Subcutaneous adipose tissue (tissue), 4 donors: ENCODE data around the gene IGSF21. TPM values are rescaled to one million over a fixed set of nuclear protein-coding genes. Genes with fewer than 3 reads are reported as not detected.

Source experiments
- CTCF ChIP-seq: fragments of 450-650 bp; IDR thresholded peaks from one replicate; pipeline ENCODE4 v1.5.1; 2016; ENCODE audit warnings: low read depth, mild to moderate bottlenecking, control low read depth, antibody characterized with exemption, moderate library complexity
- total RNA-seq, 4 donors: library from RNA; depleted of rRNA; stranded (reverse); fragments of >200 nt; gene quantifications; one replicate each; pipeline ENCODE4 v1.1.0, GENCODE V29; 2016

Gene IGSF21
- total RNA-seq, 4 donors from 2014 or later = 0.98 to 12.6 (median 4.4) TPM; not detected in 1

- TF ChIP-seq CTCF = no peak
These were observed 24.6 kb downstream of the IGSF21 start for GRCh38 chr1:18132022-18132710.

- TF ChIP-seq CTCF = no peak
These were observed 25.3 kb downstream of the IGSF21 start for GRCh38 chr1:18132711-18133541.

GRCh38 chr1:18134324-18135046 is 26.9 kb downstream of the IGSF21 start:
- no peak for TF ChIP-seq CTCF

- TF ChIP-seq CTCF = no peak
These were observed 30.3 kb downstream of the IGSF21 start for GRCh38 chr1:18137759-18138345.

DNA sequence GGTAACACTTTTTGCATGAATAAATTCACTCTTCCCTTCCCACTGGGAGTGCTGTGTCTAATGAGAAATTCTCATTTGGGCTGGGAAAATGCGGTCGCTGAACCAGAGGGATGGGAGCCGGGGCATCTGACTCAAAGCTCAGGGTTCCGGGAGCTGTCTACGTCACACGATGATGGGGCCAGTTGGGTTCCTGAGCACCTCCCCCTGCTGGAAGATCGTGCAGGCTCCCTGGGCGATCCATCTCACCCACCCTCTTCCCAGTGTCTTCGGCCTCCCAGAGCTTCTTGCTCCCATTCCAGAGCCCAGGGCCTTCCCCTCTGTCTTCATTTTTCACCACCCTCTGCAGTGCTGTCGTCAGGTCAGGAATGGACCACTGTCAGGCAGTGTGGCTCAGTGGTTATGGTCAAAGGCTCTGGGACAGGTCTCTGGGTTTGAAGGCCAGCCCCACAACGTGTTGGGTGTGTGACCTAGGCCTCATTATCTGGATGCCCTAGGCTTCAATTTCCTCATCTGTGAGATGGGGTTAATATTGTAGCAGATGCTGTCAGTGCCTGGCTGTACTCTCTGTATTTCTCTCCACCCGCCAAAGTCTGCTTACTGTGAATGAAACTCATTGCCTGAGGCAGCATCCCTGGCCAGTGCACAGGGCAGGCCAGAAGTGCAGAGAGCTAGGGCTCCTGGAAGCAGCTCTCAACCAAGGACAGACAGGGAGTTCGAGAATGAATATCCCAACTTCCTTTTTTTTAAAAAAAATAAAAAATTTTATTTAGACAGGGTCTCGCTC is 31.8 kb downstream of the IGSF21 start:
- no peak for TF ChIP-seq CTCF

- TF ChIP-seq CTCF = no peak
These were observed 32.8 kb downstream of the IGSF21 start for GRCh38 chr1:18140411-18140810.
